GM12874 (cell line): ENCODE data around the gene MUC2.

ENCODE experiments used
- CTCF ChIP-seq: IDR thresholded peaks from 2 replicates; pipeline ENCODE4 v1.5.1; 2011; ENCODE audit warnings: low read depth, mild to moderate bottlenecking, control low read depth, low read length, moderate library complexity; ENCODE audit not compliant: insufficient read depth

The MUC2 gene

GRCh38 chr11:1092919-1093318, 18.2 kb downstream of the MUC2 start:
- no peak for TF ChIP-seq CTCF

- no peak for TF ChIP-seq CTCF
These were observed 25.1 kb downstream of the MUC2 start for GRCh38 chr11:1099519-1100355.

GRCh38 chr11:1100417-1101245, 26.0 kb downstream of the MUC2 start:
- TF ChIP-seq CTCF = no peak

GRCh38 chr11:1101318-1102089, 26.8 kb downstream of the MUC2 start:
- TF ChIP-seq CTCF = no peak

GRCh38 chr11:1102221-1102971, 27.7 kb downstream of the MUC2 start:
- no peak for TF ChIP-seq CTCF

- TF ChIP-seq CTCF = no peak
These were observed 28.3 kb downstream of the MUC2 start for GRCh38 chr11:1102996-1103395.
